Nucleus accumbens (tissue), 56 donors: Measurements from ENCODE around the gene H2BK1.

ENCODE experiments used
- DNase-seq, 56 donors: peaks; one replicate each; lab custom pipeline; 2025; lab: John Stamatoyannopoulos, UW

H2BK1 gene

GRCh38 chr7:151235091-151235787 is 25.0 kb upstream of the H2BK1 start:
- DNase-seq: no peak

DNA sequence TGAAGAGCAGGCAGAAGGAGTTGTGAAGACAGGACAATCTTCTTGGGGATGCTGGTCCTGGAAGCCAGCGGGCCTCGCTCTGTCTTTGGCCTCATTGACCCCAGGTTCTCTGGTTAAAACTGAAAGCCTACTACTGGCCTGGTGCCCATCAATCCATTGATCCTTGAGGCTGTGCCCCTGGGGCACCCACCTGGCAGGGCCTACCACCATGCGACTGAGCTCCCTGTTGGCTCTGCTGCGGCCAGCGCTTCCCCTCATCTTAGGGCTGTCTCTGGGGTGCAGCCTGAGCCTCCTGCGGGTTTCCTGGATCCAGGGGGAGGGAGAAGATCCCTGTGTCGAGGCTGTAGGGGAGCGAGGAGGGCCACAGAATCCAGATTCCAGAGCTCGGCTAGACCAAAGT is 23.5 kb upstream of the H2BK1 start:
- DNase-seq: no peak

DNA sequence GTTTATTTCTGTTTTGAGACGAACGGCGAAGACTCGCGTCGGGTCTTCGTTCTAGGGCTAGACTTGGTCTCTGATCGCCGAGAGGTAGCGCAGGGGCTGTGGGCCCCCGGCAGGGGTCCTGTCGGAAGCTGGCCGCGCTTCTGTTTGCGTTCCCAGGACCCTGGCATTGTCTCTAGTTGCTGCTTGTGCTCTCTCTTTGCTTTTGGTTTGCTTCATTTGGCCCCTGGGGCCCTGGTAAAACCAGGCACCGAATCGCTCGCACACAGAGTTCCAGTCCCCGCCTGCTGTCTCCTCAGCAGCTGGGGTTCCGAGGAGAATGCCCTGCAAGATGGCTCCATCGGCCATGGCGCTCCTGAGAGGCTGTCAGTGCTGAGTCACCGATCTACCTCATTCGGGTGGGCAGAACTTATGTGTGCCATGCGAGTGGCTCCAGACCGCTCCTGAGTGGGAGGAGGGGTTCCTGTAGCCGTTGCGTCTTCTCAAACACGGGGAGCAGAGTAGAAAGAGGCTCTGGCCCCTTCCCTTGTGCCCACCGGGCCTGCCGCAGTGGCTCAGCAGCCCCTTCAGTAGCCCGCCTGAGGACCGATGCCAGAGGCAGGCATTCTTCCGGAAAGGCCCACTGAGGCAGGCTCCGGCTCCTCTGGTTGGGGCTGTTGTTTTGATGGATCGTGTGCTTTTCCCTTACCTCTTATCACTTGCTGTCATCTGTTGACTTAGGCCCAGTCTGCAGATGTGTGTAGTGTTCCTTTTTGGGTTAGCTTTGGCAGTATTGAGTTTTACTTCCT is 22.8 kb upstream of the H2BK1 start:
- peak in 27 of 56 donors; percentile 20 to 77 (median 42) for DNase-seq

DNA sequence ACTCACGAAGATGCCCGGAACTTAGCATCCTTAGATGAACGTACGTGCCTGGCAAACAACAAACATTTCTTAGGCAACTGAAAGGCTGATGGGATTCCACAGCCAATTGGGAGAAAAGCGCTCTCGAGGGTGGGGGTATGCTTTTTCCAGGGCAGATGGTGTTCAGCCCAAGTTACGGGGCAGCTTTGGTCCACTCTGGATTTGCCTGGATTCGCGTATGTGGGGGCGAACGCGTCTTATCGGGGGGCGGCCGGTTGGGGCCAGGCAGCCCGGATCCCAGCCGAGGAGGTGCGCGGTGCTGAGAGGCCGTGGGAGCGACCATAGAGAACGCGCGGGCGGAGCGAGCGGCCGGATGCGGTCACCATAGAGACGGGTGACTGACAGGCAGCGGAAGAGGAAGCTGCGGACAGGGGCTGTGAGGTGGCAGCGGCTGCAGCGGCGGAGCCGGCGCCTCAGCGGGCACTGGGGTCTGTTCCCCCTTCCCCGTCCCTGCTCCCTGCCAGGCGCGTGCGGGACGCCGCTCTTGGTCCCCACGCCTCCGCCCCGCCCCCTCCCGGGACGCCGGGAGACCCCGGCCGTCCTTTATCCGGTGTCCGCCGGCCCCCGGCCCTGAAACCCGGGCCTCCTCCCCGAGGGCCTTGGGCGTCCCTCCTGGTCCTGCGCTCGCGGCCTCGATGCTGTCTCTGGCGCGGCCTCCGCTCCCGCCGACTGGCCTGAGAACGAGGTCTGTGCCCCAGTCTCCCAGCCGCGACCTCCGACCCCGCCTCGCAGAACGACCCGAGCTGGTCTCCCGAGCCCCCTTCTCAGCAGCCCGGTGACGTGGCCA is 22.0 kb upstream of the H2BK1 start, which contains the start of gene CHPF2:
Gene CHPF2 (plus strand): TSS at position 393 of the 826 bp plus-strand sequence. CDS start 1,529 bp downstream, outside the sequence.
- peak; percentile 11 to 93 (median 81) for DNase-seq

DNA sequence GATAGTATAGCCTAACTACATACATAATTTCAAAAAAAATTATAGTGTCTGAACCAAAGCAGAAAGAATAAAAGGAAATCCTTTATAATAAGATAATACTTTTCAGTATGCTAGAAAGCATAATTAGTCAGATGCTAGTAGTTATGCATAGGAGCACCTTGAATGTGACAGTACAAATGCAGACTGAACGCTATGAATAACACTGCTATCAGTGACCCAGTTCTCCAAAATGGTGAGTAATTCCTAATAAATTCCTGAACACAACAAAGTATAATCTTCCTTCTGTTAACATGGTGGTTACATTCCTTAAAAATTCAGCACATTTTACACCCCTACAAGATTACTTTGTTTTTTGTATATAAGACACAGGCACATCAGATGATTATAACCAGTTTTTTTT is 20.8 kb upstream of the H2BK1 start:
- no peak for DNase-seq

DNA sequence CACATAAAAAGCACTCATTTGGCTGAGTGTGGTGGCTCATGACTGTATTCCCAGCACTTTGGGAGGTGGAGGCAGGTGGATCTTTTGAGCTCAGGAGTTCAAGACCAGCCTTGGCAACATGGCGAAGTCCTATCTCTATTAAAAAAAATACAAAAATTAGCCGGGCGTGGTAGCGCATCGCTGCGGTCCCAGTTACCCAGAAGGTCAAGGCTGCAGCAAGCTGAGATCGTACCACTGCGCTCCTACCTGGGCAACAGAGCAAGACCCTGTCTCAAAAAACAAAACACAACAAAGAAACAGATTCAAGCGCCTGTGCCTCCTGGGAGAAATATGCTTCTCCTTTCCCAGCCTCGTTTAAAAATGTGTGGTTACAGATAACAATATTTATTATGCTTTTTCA is 19.0 kb upstream of the H2BK1 start:
- no peak for DNase-seq

GRCh38 chr7:151228024-151228866 is 18.0 kb upstream of the H2BK1 start:
- DNase-seq: peak in 1 of 56 donors; percentile 15

GRCh38 chr7:151226875-151227782 is 16.8 kb upstream of the H2BK1 start, which contains the start of gene ABCF2:
Gene ABCF2 (minus strand): TSS chr7:151227205. CDS start chr7:151226458, 747 bp downstream.
- peak; percentile 91 to 100 (median 98) for DNase-seq

GRCh38 chr7:151226560-151226874 is 16.2 kb upstream of the H2BK1 start:
- no peak for DNase-seq

DNA sequence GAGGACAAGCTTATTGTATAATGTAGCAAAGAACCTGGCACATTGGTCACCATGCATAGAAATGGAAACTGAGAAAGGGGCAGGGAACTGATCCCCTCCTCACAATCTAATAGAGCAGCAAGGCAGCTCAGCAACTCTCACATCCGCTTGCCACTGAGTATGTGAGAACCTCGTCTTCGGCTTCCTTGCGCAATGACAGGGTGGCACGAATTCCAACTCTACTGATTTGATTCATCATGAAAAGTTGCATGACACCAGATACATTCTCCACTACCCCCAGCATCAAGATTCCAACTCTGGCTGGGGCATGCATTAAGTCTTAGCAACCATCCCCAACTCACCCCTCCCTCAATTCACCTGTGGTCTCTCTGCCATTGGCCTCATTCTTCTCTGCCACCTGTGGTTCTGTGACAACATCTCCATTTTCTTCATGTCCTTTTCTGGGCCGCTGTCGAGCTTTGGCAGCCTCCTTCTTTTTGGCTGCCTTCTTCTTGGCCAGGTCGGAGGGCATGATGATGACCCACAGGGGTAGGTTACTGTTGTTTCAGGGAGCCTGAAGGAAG is 15.7 kb upstream of the H2BK1 start:
- no peak for DNase-seq

- DNase-seq: no peak
These were observed 13.4 kb upstream of the H2BK1 start for GRCh38 chr7:151223728-151224127.

GRCh38 chr7:151218170-151218569 is 7.9 kb upstream of the H2BK1 start:
- DNase-seq: no peak

DNA sequence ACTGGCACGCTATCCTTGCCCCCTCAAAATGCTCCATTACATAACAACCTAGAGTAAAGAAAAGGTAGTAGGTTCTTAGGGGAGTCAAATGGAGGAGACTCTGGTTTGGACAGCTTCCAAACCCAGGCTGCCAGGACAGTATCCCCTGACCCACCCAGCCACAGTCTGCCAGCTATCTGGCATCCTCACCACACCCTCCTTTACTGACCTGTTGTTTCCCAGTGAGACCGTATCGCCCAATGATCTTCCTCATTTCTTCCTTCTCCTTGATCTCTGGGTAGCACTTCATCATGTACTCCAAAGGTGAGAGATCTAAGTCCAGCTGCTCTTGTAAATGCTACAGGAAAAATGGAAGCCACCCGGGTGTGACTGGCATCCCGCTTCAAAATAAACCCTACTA is 5.1 kb upstream of the H2BK1 start:
- DNase-seq: no peak

GRCh38 chr7:151213826-151214225 is 3.5 kb upstream of the H2BK1 start:
- no peak for DNase-seq

DNA sequence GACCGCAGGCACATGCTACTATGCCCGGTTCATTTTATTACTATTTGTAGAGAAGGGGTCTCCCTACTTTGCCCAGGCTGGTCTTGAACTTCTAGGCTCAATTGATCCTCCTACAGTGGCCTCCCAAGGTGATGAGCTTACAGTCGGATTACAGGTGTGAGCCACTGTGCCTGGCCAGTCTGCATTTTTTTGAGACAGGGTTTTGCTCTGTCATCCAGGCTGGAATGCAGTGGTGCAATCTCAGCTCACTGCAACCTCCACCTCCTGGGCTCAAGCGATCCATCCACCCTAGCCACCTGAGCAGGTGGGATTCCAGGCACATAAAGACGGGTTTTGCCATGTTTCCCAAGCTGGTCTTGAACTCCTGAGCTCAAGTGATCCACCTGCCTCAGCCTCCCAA is 2.3 kb upstream of the H2BK1 start:
- no peak for DNase-seq

DNA sequence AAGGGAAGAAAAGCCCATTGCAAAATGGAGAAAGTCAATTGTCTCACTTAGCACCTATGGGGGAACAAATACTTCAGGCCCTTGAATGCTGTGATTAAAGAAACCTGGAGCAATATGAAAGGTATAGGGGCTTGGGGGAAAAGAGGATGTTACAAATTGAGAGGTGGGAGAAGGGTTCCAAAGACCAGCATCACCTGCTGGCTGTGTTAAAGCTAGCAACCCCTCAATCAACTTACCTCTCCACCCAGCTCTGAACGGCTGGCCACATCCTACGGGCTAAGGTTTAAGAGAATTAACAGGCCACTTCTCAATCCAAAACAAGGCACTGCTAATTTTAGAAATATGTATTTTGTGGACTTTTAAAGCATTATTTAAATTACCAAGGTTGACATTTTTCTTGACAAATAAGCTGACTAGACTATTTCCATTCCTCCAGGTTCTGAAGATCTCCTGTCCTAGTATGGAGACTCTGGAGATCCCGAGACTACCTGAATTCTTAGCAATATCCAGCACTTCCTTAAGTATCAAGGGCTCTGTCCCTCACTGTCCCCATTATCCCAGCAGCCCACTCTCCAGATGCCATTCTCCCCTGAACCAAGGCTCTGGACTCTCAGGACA is 976 bp upstream of the H2BK1 start:
- no peak for DNase-seq

DNA sequence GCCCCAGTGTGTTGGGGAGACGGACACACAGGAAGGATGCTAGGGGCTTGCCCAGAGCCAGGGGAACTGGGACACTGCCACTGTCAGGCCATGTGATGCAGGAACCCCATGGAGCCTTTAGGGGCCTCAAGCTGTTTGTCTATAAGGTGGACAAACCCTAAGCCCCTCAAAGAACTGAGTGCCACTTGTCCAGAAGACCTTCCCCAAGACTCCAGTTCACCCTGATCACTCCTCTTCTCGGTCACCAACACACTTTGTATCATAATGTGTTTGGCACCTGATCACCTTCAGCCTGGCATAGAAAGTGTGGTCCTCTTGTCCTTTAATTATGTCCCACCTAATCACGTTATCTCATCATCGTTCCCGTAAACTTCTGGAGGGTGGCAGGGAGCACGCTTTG is 700 bp downstream of the H2BK1 start:
- DNase-seq: no peak

DNA sequence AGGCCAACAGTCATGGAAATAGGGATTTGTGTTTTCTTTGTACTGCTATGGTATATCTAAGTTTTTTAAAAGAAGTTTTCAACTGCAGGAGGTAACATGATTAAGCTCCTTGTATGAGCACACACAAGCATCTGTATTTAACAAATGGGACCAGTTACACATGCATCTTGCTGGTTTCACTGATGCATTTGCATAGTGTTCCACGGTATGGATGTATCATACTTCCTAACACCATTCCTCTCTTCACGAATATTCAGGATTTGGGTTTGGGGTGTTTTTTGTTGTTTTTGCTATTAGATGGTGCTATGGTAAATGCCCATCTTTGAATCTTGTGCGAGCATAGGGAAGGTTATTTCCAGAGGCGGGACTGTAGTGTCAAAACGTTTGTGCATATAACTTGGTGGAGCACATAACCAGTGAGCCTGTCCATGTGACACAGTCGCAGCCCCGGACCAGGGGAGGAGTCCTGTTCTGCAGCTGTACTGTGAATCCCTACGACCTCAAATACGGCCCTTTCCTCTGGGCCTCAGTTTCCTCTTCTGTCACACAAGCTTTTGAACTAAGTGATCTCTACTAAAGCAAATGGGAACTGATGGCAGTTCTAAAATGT is 1.9 kb downstream of the H2BK1 start:
- no peak for DNase-seq
